ENCODE results near the gene PPRC1. TPM values are rescaled to one million over a fixed set of nuclear protein-coding genes. Genes with fewer than 3 reads are reported as not detected.

The PPRC1 gene
- total and polyA plus RNA-seq, 4 donors: 4.9 to 10.1 (median 8.7) TPM

- H3K9me3 ChIP-seq (ENCODE audit: control insufficient read depth in 4 of 4, low read length in 3 of 4): no peaks in the 10 kb centered on the region
- no peak overlapping the region for H3K9ac ChIP-seq (ENCODE audit: low read depth in 1 of 2, low read length in 2 of 2)
- no peaks in the 10 kb centered on the region for H3K27me3 ChIP-seq (ENCODE audit: control insufficient read depth in 4 of 4, insufficient read depth in 4 of 4, low read length in 3 of 4)
- DNase-seq (ENCODE audit: low spot score): no peak
- peaks cover 0 to 7% (median 3%) of the 10 kb centered on the region in 4 donors for H3K4me1 ChIP-seq (ENCODE audit: control insufficient read depth in 4 of 4, insufficient read depth in 4 of 4, low read length in 3 of 4)
- WGBS: 93% methylated on average over 1 of the region's 1 CpG
- TF ChIP-seq RXRA (IDR thresholded peaks at IDR 0.05) (no peak), EGR1 (IDR thresholded peaks at IDR 0.05; ENCODE audit: low read depth in 2 of 2) (no peak), TAF1 (conservative IDR thresholded peaks at IDR 0.05) (no peak), RAD21 (IDR thresholded peaks at IDR 0.05) (no peak), HNF4A (conservative IDR thresholded peaks at IDR 0.05) (no peak), GABPA (IDR thresholded peaks at IDR 0.05 in 1 of 2, conservative IDR thresholded peaks at IDR 0.05 in 1 of 2) (no peak), JUND (IDR thresholded peaks at IDR 0.05) (no peak), HNF4G (IDR thresholded peaks at IDR 0.05) (no peak), NR2F2 (IDR thresholded peaks at IDR 0.05) (no peak), ATF3 (IDR thresholded peaks at IDR 0.05) (no peak), SP1 (IDR thresholded peaks at IDR 0.05) (no peak), REST (IDR thresholded peaks at IDR 0.05) (no peak), FOXA1 (IDR thresholded peaks at IDR 0.05) (no peak), MAX (IDR thresholded peaks at IDR 0.05) (no peak), FOXA2 (IDR thresholded peaks at IDR 0.05) (no peak), YY1 (IDR thresholded peaks at IDR 0.05) (no peak), ZBTB33 (IDR thresholded peaks at IDR 0.05) (no peak)
- no peak overlapping the region for H3K4me3 ChIP-seq (ENCODE audit: low read depth in 1 of 3, low read length in 3 of 3)
- H3K36me3 ChIP-seq (ENCODE audit: control insufficient read depth in 4 of 4, insufficient read depth in 3 of 4, low read depth in 1 of 4, low read length in 3 of 4): peaks cover 5 to 57% (median 29%) of the 10 kb centered on the region in 4 donors
- H3K27ac ChIP-seq (ENCODE audit: low read depth in 1 of 2, low read length in 2 of 2): no peak overlapping the region
Observed at GRCh38 chr10:102147561-102147960, 14.7 kb downstream of the PPRC1 start.

- WGBS: 96% methylated on average over 13 of the region's 13 CpGs
- Histone ChIP-seq H3K9me3 (ENCODE audit: control insufficient read depth in 4 of 4, low read length in 3 of 4) (no peaks in the 10 kb centered on the region), H3K4me3 (ENCODE audit: low read depth in 1 of 3, low read length in 3 of 3) (no peak overlapping the region), H3K27me3 (ENCODE audit: control insufficient read depth in 4 of 4, insufficient read depth in 4 of 4, low read length in 3 of 4) (no peaks in the 10 kb centered on the region), H3K9ac (ENCODE audit: low read depth in 1 of 2, low read length in 2 of 2) (no peak overlapping the region), H3K4me1 (ENCODE audit: control insufficient read depth in 4 of 4, insufficient read depth in 4 of 4, low read length in 3 of 4) (peaks cover 0 to 13% (median 6%) of the 10 kb centered on the region in 4 donors), H3K27ac (ENCODE audit: low read depth in 1 of 2, low read length in 2 of 2) (no peak overlapping the region), H3K36me3 (ENCODE audit: control insufficient read depth in 4 of 4, insufficient read depth in 3 of 4, low read depth in 1 of 4, low read length in 3 of 4) (peaks cover 3 to 52% (median 25%) of the 10 kb centered on the region in 4 donors)
- DNase-seq (ENCODE audit: low spot score): no peak
- TF ChIP-seq SP1 (IDR thresholded peaks at IDR 0.05): no peak
- no peak for TF ChIP-seq HNF4A (conservative IDR thresholded peaks at IDR 0.05)
- TF ChIP-seq JUND (IDR thresholded peaks at IDR 0.05): no peak
- TF ChIP-seq ATF3 (IDR thresholded peaks at IDR 0.05): no peak
- no peak for TF ChIP-seq TAF1 (conservative IDR thresholded peaks at IDR 0.05)
- TF ChIP-seq GABPA (IDR thresholded peaks at IDR 0.05 in 1 of 2, conservative IDR thresholded peaks at IDR 0.05 in 1 of 2): no peak
- no peak for TF ChIP-seq FOXA2 (IDR thresholded peaks at IDR 0.05)
- no peak for TF ChIP-seq CTCF (IDR thresholded peaks at IDR 0.05; ENCODE audit: low read depth, low read length, missing input control)
- TF ChIP-seq EGR1 (IDR thresholded peaks at IDR 0.05; ENCODE audit: low read depth in 2 of 2): no peak
Observed at GRCh38 chr10:102148275-102148674, 15.4 kb downstream of the PPRC1 start.
